ENCODE data around the gene FNDC3B. TPM values are rescaled to one million over a fixed set of nuclear protein-coding genes. Genes with fewer than 3 reads are reported as not detected.

The FNDC3B gene
- total and polyA plus RNA-seq, 5 experiments from 2014 or later: 6.5 to 20.6 (median 8.8) TPM

DNA sequence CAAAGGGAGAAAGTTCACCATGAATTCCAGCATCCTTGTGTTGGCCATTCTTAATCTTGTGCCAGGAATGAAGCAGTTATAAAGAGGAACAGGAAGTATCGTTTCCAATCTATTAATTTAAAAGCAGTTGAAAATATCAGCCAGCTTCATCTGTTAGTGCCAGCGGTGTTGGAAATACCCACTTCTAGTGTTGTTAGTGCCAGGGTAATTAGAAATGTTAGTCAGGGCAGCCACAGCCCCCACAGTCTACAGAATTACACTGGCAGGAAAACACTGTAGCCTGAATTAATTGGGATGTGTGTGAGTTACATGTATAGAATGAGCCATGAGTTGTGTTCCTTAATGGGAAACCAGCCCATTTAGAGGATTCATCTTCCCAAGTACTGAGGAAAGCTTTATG lies 281.1 kb downstream of the FNDC3B start:
- POLR2A ChIA-PET: no interaction called here
- H3K9me3 Mint-ChIP-seq: no peaks in the 10 kb centered on the region
- peaks cover 0 to 9% (median 0%) of the 10 kb centered on the region in 4 donors for H3K4me1 Mint-ChIP-seq
- no peaks in the 10 kb centered on the region for H3K27me3 Mint-ChIP-seq
- ATAC-seq (no peak), DNase-seq (no peak)
- peaks cover 0 to 50% (median 19%) of the 10 kb centered on the region in 3 donors for H3K36me3 Mint-ChIP-seq
- peak overlapping the region in 2 of 10 donors; percentile 27 to 49 for H3K27ac Mint-ChIP-seq
- H3K4me3 Mint-ChIP-seq: no peak overlapping the region

DNA sequence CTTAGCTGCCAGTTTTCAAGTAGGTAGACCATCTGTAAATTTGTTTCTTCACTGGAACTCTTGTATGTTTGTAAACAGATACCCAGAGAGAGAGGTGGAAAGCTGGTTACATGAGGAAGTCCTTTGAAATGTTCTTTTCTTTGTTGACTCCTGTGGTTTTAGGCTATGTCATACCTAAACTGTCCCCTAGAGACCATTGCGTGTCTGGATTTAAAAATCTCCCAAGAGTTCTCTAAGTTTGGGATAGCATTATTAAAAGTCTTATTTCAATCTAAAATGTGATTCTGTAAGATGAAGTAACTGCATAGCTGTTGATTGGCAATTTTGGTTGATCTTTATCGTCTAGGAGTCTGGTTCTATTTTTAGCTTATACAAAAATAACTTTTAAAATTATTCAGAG lies 281.7 kb downstream of the FNDC3B start:
- peaks cover 0 to 9% (median 0%) of the 10 kb centered on the region in 4 donors for H3K4me1 Mint-ChIP-seq
- H3K9me3 Mint-ChIP-seq: no peaks in the 10 kb centered on the region
- H3K4me3 Mint-ChIP-seq: no peak overlapping the region
- peaks cover 0 to 46% (median 20%) of the 10 kb centered on the region in 3 donors for H3K36me3 Mint-ChIP-seq
- POLR2A ChIA-PET: no interaction called here
- no peak for DNase-seq
- H3K27ac Mint-ChIP-seq: no peak overlapping the region
- no peaks in the 10 kb centered on the region for H3K27me3 Mint-ChIP-seq
- no peak for ATAC-seq

DNA sequence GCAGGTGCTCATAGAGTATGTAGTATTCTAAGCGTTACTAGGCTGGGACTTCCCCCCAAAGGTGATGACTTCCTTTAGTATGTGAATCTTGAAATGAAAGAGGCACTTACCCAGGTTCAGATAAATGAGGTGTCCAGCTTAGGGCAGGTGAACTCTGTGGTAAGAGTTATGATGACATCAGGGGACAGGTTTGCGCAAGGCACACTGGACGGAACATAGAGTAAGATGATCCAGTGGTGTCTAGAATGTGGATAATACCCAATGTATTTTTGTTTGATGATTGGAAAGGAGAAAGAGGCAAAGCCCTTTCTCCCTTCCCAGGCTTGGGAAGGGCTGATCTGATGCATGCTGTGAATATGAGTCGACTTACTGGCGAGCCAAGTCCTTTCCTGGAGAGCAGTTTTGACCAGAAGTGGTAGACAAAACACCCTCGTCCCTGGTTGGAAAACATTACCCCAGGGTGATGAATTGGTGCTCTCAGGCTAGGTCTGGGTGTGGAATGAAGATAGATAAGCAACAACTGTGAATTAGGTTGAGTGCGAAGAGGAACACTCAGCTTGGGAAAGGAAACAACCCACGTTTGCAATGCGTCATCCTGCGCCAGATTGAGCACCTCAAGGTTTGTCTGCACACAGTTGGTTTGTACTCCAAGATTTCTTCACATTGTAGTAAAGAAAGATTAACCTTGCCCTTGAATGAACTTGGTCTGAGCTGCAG lies 284.7 kb downstream of the FNDC3B start:
- Mint-ChIP-seq H3K4me3 (no peak overlapping the region), H3K27me3 (no peaks in the 10 kb centered on the region), H3K4me1 (peaks cover 0 to 5% (median 1%) of the 10 kb centered on the region in 4 donors), H3K36me3 (peaks cover 0 to 33% (median 10%) of the 10 kb centered on the region in 3 donors), H3K27ac (peak overlapping the region in 3 of 10 donors; percentile 18 to 25 (median 18)), H3K9me3 (no peaks in the 10 kb centered on the region)
- ATAC-seq (no peak), DNase-seq (no peak)
- POLR2A ChIA-PET: no interaction called here

DNA sequence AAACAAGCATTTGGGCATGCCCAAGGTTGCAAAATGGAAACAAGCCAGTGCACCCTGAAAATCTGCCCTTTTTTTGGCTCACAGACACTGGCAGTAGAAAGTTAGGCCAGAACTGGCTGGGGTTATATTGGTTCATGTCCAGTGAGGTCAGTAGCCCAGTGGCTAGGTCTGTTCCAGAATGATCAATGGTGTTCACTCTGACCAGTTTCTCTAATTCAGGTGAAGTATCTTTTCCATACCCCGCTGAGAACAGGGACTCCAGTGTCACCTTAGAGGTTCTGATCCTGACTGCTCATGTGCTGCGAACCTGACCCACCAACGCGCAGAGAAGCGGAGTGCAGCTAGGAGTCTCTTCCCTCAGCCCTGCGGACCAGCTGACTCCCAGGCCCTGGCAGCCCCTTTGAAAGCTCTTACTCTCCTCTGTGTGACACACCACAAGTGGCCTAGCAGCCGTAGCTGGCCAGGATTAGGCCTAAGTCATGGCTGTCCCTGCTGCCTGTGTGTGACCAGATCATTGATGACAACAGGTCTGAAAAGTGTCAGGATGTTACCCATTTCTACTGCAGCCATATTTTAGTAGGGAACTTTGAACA lies 285.3 kb downstream of the FNDC3B start:
- Mint-ChIP-seq H3K36me3 (peaks cover 0 to 35% (median 11%) of the 10 kb centered on the region in 3 donors), H3K4me3 (no peak overlapping the region), H3K27me3 (no peaks in the 10 kb centered on the region), H3K9me3 (no peaks in the 10 kb centered on the region), H3K4me1 (peaks cover 0 to 5% (median 1%) of the 10 kb centered on the region in 4 donors), H3K27ac (peak overlapping the region in 1 of 10 donors; percentile 35)
- POLR2A ChIA-PET: no interaction called here
- DNase-seq (no peak), ATAC-seq (no peak)

DNA sequence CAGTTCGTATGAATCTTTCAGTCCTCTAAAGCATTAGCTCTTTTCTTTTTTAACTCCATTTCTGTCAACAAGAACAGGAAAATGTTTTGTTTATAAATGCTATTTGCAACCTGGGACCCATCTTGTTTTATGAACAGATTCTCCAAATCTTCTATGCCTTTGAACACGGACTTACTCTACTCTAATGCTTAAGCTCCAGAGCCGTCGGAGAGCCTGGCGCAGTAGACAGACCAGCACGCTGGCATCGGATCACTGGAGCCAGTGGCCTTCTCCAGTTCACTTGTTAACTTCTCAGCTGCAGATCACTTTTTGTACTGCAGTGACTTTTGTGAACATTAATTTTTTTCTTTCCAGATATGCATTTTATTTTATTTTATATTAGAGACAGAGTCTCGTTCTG lies 286.1 kb downstream of the FNDC3B start:
- H3K36me3 Mint-ChIP-seq: peaks cover 0 to 37% (median 10%) of the 10 kb centered on the region in 3 donors
- peaks cover 0 to 2% (median 1%) of the 10 kb centered on the region in 4 donors for H3K4me1 Mint-ChIP-seq
- DNase-seq: no peak

DNA sequence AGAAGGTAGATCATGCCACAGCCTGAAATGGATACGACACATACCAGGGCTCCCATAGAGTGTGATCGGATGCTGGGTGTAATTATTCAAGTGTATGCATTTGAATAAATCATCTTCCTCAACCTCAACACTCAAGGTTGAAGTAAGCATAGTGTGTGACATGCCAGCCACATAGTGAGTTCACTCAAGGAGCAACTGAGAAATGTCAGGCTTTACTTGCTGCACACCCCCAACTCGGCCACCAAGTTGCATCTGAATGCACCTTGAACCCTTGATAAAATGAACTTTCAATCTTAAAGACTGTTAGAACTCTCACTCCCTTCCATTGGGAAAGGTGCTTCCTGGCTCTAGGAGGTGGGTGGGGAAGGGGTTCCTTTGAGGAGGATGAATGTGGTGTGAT lies 287.6 kb downstream of the FNDC3B start:
- Mint-ChIP-seq H3K9me3 (no peaks in the 10 kb centered on the region), H3K4me1 (peaks cover 0 to 2% (median 0%) of the 10 kb centered on the region in 4 donors), H3K36me3 (peaks cover 0 to 50% (median 10%) of the 10 kb centered on the region in 3 donors), H3K27ac (no peak overlapping the region), H3K4me3 (no peak overlapping the region), H3K27me3 (no peaks in the 10 kb centered on the region)
- ATAC-seq (no peak), DNase-seq (no peak)
- POLR2A ChIA-PET: interaction anchor here (0.9 kb wide), 1 partner anchor 778 kb away, joined by 3 read pairs; no protein-coding TSS in a partner anchor

More for the DNA sequence above, 286.1 kb downstream of the FNDC3B start:
- no peaks in the 10 kb centered on the region for H3K9me3 Mint-ChIP-seq
- no peaks in the 10 kb centered on the region for H3K27me3 Mint-ChIP-seq
- no peak overlapping the region for H3K4me3 Mint-ChIP-seq
- peak overlapping the region in 1 of 10 donors; percentile 61 for H3K27ac Mint-ChIP-seq
- POLR2A ChIA-PET: no interaction called here
- no peak for ATAC-seq

DNA sequence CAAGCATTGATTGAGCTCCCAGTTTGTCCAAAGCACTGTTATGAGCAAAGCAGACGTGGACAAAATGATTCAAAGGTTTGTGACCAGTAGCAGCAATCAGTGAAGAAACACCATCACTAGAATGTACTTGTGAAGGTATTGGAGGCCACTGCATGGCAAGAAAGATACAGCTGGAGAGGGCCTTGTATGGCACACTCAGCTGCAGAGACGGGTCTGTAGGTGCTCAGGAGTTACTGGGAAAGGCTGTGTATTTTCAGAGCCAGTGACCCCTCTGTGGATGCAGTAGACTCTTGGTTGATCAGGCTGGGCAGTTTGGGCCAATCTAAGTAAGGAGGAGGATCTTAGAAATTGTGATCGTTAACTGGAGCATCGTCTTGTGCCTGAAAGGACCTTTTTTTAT lies 288.9 kb downstream of the FNDC3B start:
- POLR2A ChIA-PET: no interaction called here
- Mint-ChIP-seq H3K4me1 (peaks cover 0 to 5% (median 2%) of the 10 kb centered on the region in 4 donors), H3K27me3 (no peaks in the 10 kb centered on the region), H3K4me3 (no peak overlapping the region), H3K27ac (peak overlapping the region in 6 of 10 donors; percentile 2 to 70 (median 22)), H3K9me3 (no peaks in the 10 kb centered on the region), H3K36me3 (peaks cover 0 to 50% (median 11%) of the 10 kb centered on the region in 3 donors)
- ATAC-seq: no peak
- DNase-seq: no peak

DNA sequence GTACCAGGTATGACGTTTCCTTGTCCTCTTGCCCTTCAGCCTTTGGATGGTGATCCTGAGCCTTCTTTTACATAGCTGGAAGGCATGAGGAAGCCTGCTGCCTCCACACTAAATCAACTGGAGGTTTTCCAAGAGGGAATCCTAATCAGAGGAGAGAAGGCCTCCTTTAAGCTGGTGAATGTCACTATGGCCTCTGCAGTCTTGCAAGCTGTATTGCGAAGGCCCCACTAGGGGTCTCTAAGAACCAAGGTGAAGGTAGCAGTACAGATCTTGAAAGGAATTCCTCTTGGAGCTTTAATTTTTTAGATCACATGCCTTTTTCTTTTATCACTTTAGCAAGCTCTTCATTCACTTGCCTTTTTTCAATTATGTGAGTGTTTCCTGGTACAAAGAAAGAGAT lies 289.7 kb downstream of the FNDC3B start:
- Mint-ChIP-seq H3K27me3 (no peaks in the 10 kb centered on the region), H3K27ac (peak overlapping the region in 3 of 10 donors; percentile 0 to 24 (median 2)), H3K4me1 (peaks cover 0 to 5% (median 2%) of the 10 kb centered on the region in 4 donors), H3K4me3 (no peak overlapping the region), H3K36me3 (peaks cover 0 to 54% (median 15%) of the 10 kb centered on the region in 3 donors), H3K9me3 (no peaks in the 10 kb centered on the region)
- DNase-seq (no peak), ATAC-seq (no peak)
- POLR2A ChIA-PET: no interaction called here

DNA sequence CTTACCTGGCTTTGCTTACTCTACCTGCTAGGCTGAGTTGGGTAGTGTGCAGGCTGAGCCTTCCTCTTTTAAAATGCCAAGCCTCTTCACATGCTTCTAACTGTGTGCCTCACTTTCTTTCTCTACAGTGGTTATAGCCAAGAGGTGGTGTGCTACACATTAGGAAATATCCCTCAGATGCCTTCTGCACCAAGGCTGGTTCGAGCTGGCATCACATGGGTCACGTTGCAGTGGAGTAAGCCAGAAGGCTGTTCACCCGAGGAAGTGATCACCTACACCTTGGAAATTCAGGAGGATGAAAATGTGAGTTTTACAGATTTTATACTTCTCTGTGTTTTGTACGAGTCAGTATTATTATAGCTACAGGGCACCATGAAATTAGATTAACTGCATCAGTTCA lies 291.0 kb downstream of the FNDC3B start:
- Mint-ChIP-seq H3K36me3 (peaks cover 0 to 45% (median 13%) of the 10 kb centered on the region in 3 donors), H3K9me3 (no peaks in the 10 kb centered on the region), H3K4me1 (peaks cover 0 to 5% (median 2%) of the 10 kb centered on the region in 4 donors), H3K4me3 (no peak overlapping the region), H3K27ac (peak overlapping the region in 2 of 10 donors; percentile 21 to 55), H3K27me3 (no peaks in the 10 kb centered on the region)
- POLR2A ChIA-PET: no interaction called here
- no peak for ATAC-seq
- no peak for DNase-seq

DNA sequence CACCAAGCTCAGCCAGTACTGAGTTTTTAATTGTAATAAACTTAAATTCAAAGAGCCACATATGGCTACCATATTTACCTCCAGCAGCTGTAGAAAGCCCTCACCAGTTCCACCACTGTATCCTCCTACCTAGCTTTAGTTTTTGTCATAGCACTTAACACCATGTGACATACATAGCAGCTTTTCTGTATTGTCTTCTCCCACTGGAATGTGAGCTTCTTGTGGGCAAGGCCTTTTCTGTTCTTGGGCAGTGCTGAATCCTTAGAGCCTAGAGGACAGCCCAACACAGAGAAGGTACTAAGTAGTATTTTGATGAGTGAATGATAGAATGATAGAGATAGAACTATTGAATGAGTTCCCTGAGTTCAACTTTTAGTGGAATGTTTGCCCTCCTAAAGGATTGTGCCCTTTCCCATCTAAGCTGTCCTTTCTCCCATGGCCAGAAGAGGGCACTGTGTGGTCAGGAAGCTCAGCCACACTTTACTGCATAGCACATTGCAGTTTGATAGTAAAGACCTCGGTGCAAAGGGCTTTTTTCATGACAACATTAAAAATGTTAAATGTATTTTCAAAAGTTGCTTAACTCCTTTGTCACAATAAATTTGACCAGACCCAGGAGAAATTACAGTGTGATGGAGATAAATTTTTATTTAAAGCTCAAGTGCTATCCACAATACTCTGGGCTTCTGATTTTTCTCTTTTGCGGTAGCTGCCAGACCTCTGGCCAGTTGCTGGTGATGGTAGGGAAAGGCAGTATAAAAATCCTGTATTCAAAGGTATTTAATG lies 293.1 kb downstream of the FNDC3B start:
- Mint-ChIP-seq H3K27ac (peak overlapping the region in 2 of 10 donors; percentile 2 to 41), H3K36me3 (peaks cover 0 to 50% (median 8%) of the 10 kb centered on the region in 3 donors), H3K9me3 (no peaks in the 10 kb centered on the region), H3K4me3 (no peak overlapping the region), H3K27me3 (no peaks in the 10 kb centered on the region), H3K4me1 (peaks cover 0 to 5% (median 2%) of the 10 kb centered on the region in 4 donors)
- peak; percentile 66 to 81 for ATAC-seq
- POLR2A ChIA-PET: interaction anchor here (1.2 kb wide), 1 partner anchor 16 kb away, joined by 3 read pairs; no protein-coding TSS in a partner anchor
- peak in 9 of 10 donors; percentile 8 to 47 (median 41) for DNase-seq

DNA sequence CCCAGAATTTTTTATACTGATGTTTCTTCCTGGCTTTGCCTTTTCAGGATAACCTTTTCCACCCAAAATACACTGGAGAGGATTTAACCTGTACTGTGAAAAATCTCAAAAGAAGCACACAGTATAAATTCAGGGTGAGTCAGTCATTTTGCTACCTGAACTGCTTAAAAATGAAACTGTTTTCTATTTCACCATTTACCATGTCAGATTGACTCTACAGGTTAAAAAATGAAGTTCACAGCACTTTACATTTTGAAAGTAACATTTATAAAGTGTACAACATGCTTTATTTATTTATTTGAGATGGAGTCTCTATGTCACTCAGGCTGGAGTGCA lies 293.6 kb downstream of the FNDC3B start:
- no peak for DNase-seq

DNA sequence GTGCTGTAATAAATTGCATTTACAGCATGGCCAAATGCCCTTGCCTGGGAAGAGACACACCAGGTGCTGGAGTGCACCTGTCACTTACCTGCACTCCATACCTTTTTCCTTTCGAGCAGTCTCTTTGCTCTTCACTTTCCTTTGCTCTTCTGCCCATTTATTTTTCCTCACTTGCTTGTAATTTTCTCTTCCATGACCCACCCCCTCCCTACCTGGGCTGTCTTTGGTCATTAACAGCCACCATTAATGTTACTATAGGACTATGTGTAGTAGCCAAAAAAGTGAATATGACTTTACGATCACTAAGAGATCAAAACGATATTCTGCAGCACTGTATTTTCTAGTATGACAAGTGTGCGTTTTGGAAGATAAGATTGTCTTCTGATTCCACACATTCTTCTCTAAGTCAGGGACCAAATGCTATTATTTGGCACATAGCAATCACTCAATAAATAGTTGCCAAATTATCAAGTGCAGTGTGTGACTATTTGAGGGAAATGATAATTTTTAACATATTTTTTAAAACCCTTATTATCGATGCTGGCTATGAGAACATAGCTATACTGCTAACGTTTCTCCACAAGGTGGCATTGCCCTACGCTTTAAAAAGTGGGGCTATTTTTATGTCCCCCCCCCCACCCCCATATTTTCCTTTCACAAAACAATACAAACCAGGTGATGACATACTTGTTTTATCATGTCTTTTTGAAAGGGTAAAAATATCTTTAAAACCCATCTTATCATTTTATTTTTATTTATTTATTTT lies 294.5 kb downstream of the FNDC3B start:
- peaks cover 0 to 54% (median 9%) of the 10 kb centered on the region in 3 donors for H3K36me3 Mint-ChIP-seq
- H3K27ac Mint-ChIP-seq: peak overlapping the region in 1 of 10 donors; percentile 71
- no peak overlapping the region for H3K4me3 Mint-ChIP-seq
- peaks cover 0 to 5% (median 1%) of the 10 kb centered on the region in 4 donors for H3K4me1 Mint-ChIP-seq
- no peaks in the 10 kb centered on the region for H3K9me3 Mint-ChIP-seq
- POLR2A ChIA-PET: no interaction called here
- ATAC-seq (no peak), DNase-seq (no peak)
- H3K27me3 Mint-ChIP-seq: no peaks in the 10 kb centered on the region

More for the DNA sequence above, 293.6 kb downstream of the FNDC3B start:
- Mint-ChIP-seq H3K36me3 (peaks cover 0 to 55% (median 9%) of the 10 kb centered on the region in 3 donors), H3K4me3 (no peak overlapping the region), H3K27ac (no peak overlapping the region), H3K9me3 (no peaks in the 10 kb centered on the region), H3K27me3 (no peaks in the 10 kb centered on the region), H3K4me1 (peaks cover 0 to 5% (median 2%) of the 10 kb centered on the region in 4 donors)
- POLR2A ChIA-PET: no interaction called here
- ATAC-seq: no peak

Data from naive thymus-derived CD8-positive, alpha-beta T cell (primary cell).